NCI-H748 (cell line): ENCODE data around the gene CELF1.
"Not testable (repeated sequence)": the region's sequence is repeated elsewhere in the genome, so short reads cannot be mapped to it uniquely, and the experiment has no call there.

Experiments
- DNase-seq: peaks from one replicate; lab custom pipeline; 2025; ENCODE audit not compliant: unreplicated experiment; lab: John Stamatoyannopoulos, UW

The CELF1 gene

GRCh38 chr11:47541070-47541469 lies 11.9 kb downstream of the CELF1 start:
- no peak for DNase-seq

GRCh38 chr11:47539681-47540039 lies 13.3 kb downstream of the CELF1 start:
- DNase-seq, result no peak

GRCh38 chr11:47538741-47539565 lies 14.0 kb downstream of the CELF1 start:
- DNase-seq, result peak; percentile 72

- DNase-seq, result no peak
These were observed 16.0 kb downstream of the CELF1 start for GRCh38 chr11:47536915-47537314.

DNA sequence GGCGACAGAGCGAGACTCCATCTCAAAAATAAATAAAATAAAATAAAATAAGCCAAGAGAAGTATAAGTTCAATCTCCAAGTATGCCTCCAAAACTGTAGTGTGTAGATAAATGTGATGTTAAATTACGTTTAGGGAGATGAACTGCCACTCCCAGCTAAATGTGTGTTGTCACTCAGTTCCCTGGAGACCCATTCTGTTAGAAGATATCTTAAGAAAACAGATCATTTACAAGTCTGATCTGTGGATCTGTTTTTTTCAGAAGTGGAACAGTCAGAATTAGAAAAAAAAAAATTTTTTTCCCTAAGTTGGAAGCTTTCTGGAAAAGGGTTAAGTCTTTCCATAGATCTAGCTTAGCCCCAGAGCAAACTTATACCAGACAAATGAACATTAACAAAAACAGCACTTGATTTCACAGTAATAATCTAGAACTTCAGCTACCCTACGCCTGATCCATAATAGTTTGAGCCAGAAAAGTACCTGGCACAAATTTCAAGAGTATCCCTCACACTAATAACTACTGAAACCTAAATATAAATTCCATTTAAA lies 18.2 kb downstream of the CELF1 start:
- DNase-seq, result no peak

GRCh38 chr11:47533690-47534151 lies 19.2 kb downstream of the CELF1 start:
- DNase-seq, result no peak

GRCh38 chr11:47532597-47533213 lies 20.2 kb downstream of the CELF1 start:
- no peak for DNase-seq

DNA sequence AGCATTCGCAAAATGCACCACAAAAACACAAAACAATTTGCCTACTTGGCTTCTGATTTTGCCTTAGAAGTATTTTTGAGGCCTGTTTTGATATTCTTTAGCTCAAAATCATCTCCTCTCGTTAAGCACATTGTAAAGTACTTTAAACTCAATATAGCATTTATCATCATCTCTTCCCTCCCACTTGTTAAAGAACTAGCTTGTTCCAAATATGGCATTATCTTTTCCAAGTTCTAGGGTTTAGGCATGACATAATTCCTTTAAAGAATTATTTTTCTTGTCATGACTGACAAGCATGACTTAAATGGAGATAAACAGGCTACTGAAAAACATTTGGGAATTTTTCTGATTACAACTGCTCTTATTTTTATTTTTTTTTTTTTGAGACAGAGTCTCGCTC lies 21.3 kb downstream of the CELF1 start:
- no peak for DNase-seq

DNA sequence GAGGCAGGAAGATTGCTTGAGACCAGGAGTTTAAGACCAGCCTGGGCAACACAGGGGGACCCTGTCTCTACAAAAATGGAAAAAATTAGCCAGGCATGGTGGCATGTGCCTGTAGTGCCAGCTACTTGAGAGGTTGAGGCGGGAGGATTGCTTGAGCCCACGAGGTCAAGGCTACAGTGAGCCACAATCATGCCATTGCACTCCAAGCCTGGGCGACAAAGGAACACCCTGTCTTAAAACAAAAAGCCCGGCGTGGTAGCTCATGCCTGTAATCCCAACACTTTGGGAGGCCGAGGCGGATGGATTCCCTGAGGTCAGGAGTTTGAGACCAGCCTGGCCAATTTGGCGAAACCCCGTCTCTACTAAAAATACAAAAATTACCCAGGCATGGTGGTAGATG lies 22.2 kb downstream of the CELF1 start:
- not testable (repeated sequence) for DNase-seq

GRCh38 chr11:47529951-47530350 lies 23.0 kb downstream of the CELF1 start:
- DNase-seq, result no peak

- DNase-seq, result no peak
These were observed 25.7 kb downstream of the CELF1 start for GRCh38 chr11:47527186-47527585.

GRCh38 chr11:47526032-47526431 lies 26.9 kb downstream of the CELF1 start:
- not testable (repeated sequence) for DNase-seq

DNA sequence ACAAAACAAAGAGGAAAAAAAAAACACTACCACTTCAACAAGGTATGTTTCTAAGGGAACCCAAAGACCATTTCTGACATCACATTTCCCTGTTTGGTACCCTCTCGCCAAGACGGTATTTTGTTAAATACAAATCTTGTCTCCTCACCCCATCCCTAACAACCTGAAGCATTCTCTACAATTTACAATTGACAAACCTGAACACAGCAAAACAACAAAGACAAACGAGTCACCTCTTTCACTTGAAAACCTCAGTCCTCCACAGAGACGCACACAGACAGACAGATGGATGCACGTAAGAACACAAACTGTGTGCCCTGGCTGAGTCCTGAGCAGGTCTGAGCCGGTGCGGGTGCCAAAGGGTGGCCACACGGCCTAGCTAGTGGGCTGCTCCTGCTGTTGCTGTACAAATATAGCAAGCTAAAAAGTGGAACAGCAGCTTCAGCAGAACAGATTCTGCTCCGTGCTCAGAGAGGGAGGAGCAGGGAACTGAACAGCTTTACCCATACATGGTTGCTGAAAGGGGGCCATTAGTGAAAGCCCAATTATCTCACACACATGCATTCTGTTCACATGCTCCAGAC lies 28.5 kb downstream of the CELF1 start:
- no peak for DNase-seq

- no peak for DNase-seq
These were observed 29.3 kb downstream of the CELF1 start for GRCh38 chr11:47523490-47524225.

- DNase-seq, result no peak
These were observed 34.5 kb downstream of the CELF1 start for GRCh38 chr11:47518212-47518964.

DNA sequence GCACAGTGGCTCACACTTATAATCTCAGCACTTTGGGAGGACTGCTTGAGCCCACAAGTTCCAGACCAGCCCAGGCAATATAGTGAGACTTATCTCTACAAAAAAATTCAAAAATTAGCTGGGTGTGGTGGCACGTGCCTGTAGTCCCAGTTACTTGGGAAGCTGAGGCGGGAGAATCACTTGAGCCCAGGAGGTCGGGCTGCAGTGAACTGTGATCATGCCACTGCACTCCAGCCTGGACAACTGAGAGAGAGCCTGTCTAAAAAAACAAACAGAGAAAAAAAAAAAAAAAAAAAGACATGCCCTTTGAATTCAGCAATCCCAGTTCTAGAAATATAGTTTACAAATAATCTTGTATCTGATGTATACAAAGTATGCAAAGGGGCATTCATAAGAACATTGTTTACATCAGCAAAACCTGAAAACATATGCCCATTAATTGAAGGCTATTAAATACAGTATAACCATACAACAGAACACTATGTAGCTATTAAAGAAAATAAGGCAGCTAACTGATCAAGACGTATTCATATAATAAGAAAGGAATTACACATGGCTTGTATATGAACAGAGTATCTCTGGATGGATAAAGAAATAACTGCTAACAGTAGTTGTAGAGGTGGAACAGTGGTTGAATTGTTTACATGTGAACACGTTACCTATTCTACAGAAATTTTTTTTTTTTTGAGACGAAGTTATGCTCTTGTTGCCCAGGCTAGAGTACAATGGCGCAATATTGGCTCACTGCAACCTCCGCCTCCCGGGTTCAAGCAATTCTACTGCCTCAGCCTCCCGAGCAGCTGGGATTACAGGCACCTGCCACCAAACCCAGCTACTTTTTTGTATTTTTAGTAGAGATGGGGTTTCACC lies 35.7 kb downstream of the CELF1 start:
- DNase-seq, result no peak

DNA sequence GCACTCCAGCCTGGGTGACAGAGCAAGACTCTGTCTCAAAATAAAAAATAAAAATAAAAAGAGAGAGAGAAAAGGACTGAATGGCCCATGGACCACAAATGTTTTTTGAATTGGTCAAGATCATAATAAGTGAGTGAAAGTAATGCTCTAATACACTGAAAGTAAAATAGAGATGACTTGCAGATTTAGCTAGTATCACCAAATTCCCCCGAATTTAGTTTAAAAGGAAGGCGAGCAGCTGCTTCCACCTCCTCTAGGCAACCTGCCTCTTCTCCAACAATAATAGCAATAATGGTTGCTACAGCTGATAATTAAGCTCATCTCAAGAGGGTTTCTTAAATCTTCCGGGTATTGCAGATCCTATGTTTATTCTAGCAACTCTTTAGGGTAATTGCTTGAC lies 36.8 kb downstream of the CELF1 start:
- no peak for DNase-seq

GRCh38 chr11:47514825-47515647 lies 37.9 kb downstream of the CELF1 start:
- no peak for DNase-seq

GRCh38 chr11:47512701-47513100 lies 40.2 kb downstream of the CELF1 start:
- DNase-seq, result no peak
